GM21723 (cell line): ENCODE measurements around the gene ROBO1.

Source experiments
- ATAC-seq: cut with Tn5 transposase; IDR thresholded peaks from one replicate; pipeline ENCODE4 v1.9.1; 2021; ENCODE audit warnings: mild to moderate bottlenecking, moderate library complexity; ENCODE audit not compliant: unreplicated experiment

ROBO1 gene

GRCh38 chr3:78993375-78993774 is 774.4 kb downstream of the ROBO1 start:
- ATAC-seq, result no peak

GRCh38 chr3:78992830-78993229 is 775.0 kb downstream of the ROBO1 start:
- no peak for ATAC-seq

- ATAC-seq, result no peak
Observed at GRCh38 chr3:78992400-78992799, 775.4 kb downstream of the ROBO1 start.

- no peak for ATAC-seq
Observed at GRCh38 chr3:78991656-78992055, 776.1 kb downstream of the ROBO1 start.

GRCh38 chr3:78990156-78990555 is 777.6 kb downstream of the ROBO1 start:
- no peak for ATAC-seq

- ATAC-seq, result no peak
Observed at GRCh38 chr3:78988324-78988723, 779.5 kb downstream of the ROBO1 start.

- ATAC-seq, result no peak
Observed at GRCh38 chr3:78986416-78987101, 781.2 kb downstream of the ROBO1 start.

- ATAC-seq, result no peak
Observed at GRCh38 chr3:78985981-78986380, 781.8 kb downstream of the ROBO1 start.

GRCh38 chr3:78979028-78979427 is 788.8 kb downstream of the ROBO1 start:
- no peak for ATAC-seq

GRCh38 chr3:78978037-78978436 is 789.8 kb downstream of the ROBO1 start:
- ATAC-seq, result no peak

GRCh38 chr3:78977073-78977472 is 790.7 kb downstream of the ROBO1 start:
- no peak for ATAC-seq

GRCh38 chr3:78976200-78976599 is 791.6 kb downstream of the ROBO1 start:
- ATAC-seq, result no peak

GRCh38 chr3:78974181-78974790 is 793.5 kb downstream of the ROBO1 start:
- ATAC-seq, result no peak

GRCh38 chr3:78972617-78973301 is 795.0 kb downstream of the ROBO1 start:
- ATAC-seq, result no peak

- no peak for ATAC-seq
Observed at GRCh38 chr3:78970656-78971055, 797.1 kb downstream of the ROBO1 start.

GRCh38 chr3:78969483-78969882 is 798.3 kb downstream of the ROBO1 start:
- no peak for ATAC-seq

- ATAC-seq, result no peak
Observed at GRCh38 chr3:78967061-78967460, 800.7 kb downstream of the ROBO1 start.

GRCh38 chr3:78963771-78964170 is 804.0 kb downstream of the ROBO1 start:
- no peak for ATAC-seq

GRCh38 chr3:78957456-78957855 is 810.3 kb downstream of the ROBO1 start:
- no peak for ATAC-seq

GRCh38 chr3:78951342-78951945 is 816.4 kb downstream of the ROBO1 start:
- no peak for ATAC-seq

- ATAC-seq, result no peak
Observed at GRCh38 chr3:78941587-78941986, 826.2 kb downstream of the ROBO1 start.

- ATAC-seq, result no peak
Observed at GRCh38 chr3:78940626-78941025, 827.2 kb downstream of the ROBO1 start.
